Colonic mucosa (tissue), 4 donors: ENCODE results near the gene ACSF2. TPM values are rescaled to one million over a fixed set of nuclear protein-coding genes. Genes with fewer than 3 reads are reported as not detected.

ENCODE experiments used
- DNase-seq: peaks from one replicate; pipeline ENCODE4 v3.0.0-alpha.2; 2020
- H3K27ac ChIP-seq: fragments of 200-600 bp; one replicate; pipeline ENCODE4 v1.8.0; 2021
- H3K27me3 ChIP-seq: fragments of 200-600 bp; one replicate; pipeline ENCODE4 v1.8.0; 2021
- H3K36me3 ChIP-seq: fragments of 200-600 bp; one replicate; pipeline ENCODE4 v1.8.0; 2021
- H3K4me1 ChIP-seq: fragments of 200-600 bp; one replicate; pipeline ENCODE4 v1.8.0; 2021; ENCODE audit warnings: mild to moderate bottlenecking
- H3K4me3 ChIP-seq: fragments of 200-600 bp; one replicate; pipeline ENCODE4 v1.8.0; 2021
- H3K9ac ChIP-seq, 2 donors: one replicate each; pipeline ENCODE4 v1.7.0; 2013; ENCODE audit warnings: control low read depth in 2 of 2, low read depth in 2 of 2, low read length in 2 of 2
- H3K9me3 ChIP-seq: fragments of 200-600 bp; one replicate; pipeline ENCODE4 v1.8.0; 2021
- intact Hi-C: fragments of 100-400 bp; cut with DNase I; formaldehyde crosslinking; loops from one replicate; pipeline ENCODE4 v1.14.1; 2022
- total RNA-seq, 2 donors: library from RNA; stranded (reverse); fragmentation: NEBNext Ultra II Directional in 1 of 2; extraction: Animal tissue kit (Norgen Biotek cat#: 25700) in 1 of 2; gene quantifications; one replicate each; pipeline ENCODE4 v1.2.1, GENCODE V29; 2021
- TF ChIP-seq, protein P1 (sequence below): fragments of 200-600 bp; IDR thresholded peaks from one replicate; pipeline ENCODE4 v1.8.0; 2022; ENCODE audit warnings: antibody characterized with exemption, mild to moderate bottlenecking
- donor health status: healthy.
- donor health status: DM: no; HTN: no; CAD: no.
- donor health status: DM: no; HTN: no; CAD: no.

ACSF2 gene
- total RNA-seq, 2 donors from 2014 or later: 50.8 to 119 TPM

GRCh38 chr17:50461550-50462132, 35.6 kb downstream of the ACSF2 start:
- H3K4me3 ChIP-seq: no peak overlapping the region
- peaks cover under 1% of the 10 kb centered on the region for H3K4me1 ChIP-seq
- intact Hi-C loops: no loop called here
- H3K27me3 ChIP-seq: no peaks in the 10 kb centered on the region
- no peaks in the 10 kb centered on the region for H3K36me3 ChIP-seq
- TF ChIP-seq, protein P1, sequence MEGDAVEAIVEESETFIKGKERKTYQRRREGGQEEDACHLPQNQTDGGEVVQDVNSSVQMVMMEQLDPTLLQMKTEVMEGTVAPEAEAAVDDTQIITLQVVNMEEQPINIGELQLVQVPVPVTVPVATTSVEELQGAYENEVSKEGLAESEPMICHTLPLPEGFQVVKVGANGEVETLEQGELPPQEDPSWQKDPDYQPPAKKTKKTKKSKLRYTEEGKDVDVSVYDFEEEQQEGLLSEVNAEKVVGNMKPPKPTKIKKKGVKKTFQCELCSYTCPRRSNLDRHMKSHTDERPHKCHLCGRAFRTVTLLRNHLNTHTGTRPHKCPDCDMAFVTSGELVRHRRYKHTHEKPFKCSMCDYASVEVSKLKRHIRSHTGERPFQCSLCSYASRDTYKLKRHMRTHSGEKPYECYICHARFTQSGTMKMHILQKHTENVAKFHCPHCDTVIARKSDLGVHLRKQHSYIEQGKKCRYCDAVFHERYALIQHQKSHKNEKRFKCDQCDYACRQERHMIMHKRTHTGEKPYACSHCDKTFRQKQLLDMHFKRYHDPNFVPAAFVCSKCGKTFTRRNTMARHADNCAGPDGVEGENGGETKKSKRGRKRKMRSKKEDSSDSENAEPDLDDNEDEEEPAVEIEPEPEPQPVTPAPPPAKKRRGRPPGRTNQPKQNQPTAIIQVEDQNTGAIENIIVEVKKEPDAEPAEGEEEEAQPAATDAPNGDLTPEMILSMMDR: no peak
- H3K9ac ChIP-seq: no peak overlapping the region
- H3K27ac ChIP-seq: no peak overlapping the region
- DNase-seq: no peak
- no peaks in the 10 kb centered on the region for H3K9me3 ChIP-seq

DNA sequence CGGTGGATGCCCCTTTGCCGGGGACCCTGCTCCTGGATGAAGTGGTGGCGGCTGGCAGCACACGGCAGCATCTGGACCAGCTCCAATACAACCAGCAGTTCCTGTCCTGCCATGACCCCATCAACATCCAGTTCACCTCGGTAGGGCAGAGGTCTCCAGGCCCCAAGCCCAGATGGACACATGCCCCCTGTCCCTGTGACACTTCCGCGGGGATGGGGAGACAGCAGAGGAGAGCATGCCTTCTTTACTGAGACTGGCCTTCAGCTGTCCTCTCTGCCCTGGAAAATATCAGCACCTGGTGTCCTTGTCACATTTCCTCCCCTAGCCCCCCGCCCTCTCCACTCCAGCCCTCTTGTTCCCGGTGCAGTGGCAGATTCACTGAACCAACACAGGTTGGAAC, 36.4 kb downstream of the ACSF2 start:
- no peak overlapping the region for H3K9ac ChIP-seq
- no peaks in the 10 kb centered on the region for H3K36me3 ChIP-seq
- intact Hi-C loops: no loop called here
- no peaks in the 10 kb centered on the region for H3K9me3 ChIP-seq
- H3K4me1 ChIP-seq: peaks cover 8% of the 10 kb centered on the region
- no peak overlapping the region for H3K4me3 ChIP-seq
- TF ChIP-seq, protein P1: no peak
- H3K27ac ChIP-seq: no peak overlapping the region
- H3K27me3 ChIP-seq: no peaks in the 10 kb centered on the region
- no peak for DNase-seq

GRCh38 chr17:50464121-50464520, 38.1 kb downstream of the ACSF2 start:
- no peak overlapping the region for H3K4me3 ChIP-seq
- H3K27me3 ChIP-seq: peaks cover 11% of the 10 kb centered on the region
- intact Hi-C loops: no loop called here
- peaks cover 24% of the 10 kb centered on the region for H3K4me1 ChIP-seq
- no peaks in the 10 kb centered on the region for H3K36me3 ChIP-seq
- H3K9me3 ChIP-seq: no peaks in the 10 kb centered on the region
- no peak overlapping the region for H3K9ac ChIP-seq
- TF ChIP-seq, protein P1: no peak
- DNase-seq: no peak
- H3K27ac ChIP-seq: no peak overlapping the region

- Histone ChIP-seq H3K9me3 (no peaks in the 10 kb centered on the region), H3K27me3 (peaks cover 11% of the 10 kb centered on the region), H3K36me3 (no peaks in the 10 kb centered on the region), H3K27ac (no peak overlapping the region), H3K4me3 (no peak overlapping the region), H3K4me1 (peaks cover 25% of the 10 kb centered on the region), H3K9ac (peak overlapping the region in 1 of 2 donors; percentile 23)
- no peak for DNase-seq
- intact Hi-C loops: no loop called here
- TF ChIP-seq, protein P1: no peak
Observed at GRCh38 chr17:50464736-50465135, 38.7 kb downstream of the ACSF2 start.

- Histone ChIP-seq H3K27me3 (peaks cover 11% of the 10 kb centered on the region), H3K4me3 (no peak overlapping the region), H3K27ac (no peak overlapping the region), H3K9me3 (no peaks in the 10 kb centered on the region), H3K36me3 (no peaks in the 10 kb centered on the region), H3K4me1 (peaks cover 25% of the 10 kb centered on the region), H3K9ac (peak overlapping the region in 1 of 2 donors; percentile 23)
- intact Hi-C loops: no loop called here
- TF ChIP-seq, protein P1: no peak
- no peak for DNase-seq
Observed at GRCh38 chr17:50465171-50465570, 39.2 kb downstream of the ACSF2 start.
